ENCODE measurements around the gene NUP93. TPM values are rescaled to one million over a fixed set of nuclear protein-coding genes. Genes with fewer than 3 reads are reported as not detected.

The NUP93 gene
- total and polyA plus RNA-seq, 9 of the 15 experiments (the other 6 are each of a cell fraction or from before 2014, with no cell fraction given): 92.0 to 162 (median 121) TPM

DNA sequence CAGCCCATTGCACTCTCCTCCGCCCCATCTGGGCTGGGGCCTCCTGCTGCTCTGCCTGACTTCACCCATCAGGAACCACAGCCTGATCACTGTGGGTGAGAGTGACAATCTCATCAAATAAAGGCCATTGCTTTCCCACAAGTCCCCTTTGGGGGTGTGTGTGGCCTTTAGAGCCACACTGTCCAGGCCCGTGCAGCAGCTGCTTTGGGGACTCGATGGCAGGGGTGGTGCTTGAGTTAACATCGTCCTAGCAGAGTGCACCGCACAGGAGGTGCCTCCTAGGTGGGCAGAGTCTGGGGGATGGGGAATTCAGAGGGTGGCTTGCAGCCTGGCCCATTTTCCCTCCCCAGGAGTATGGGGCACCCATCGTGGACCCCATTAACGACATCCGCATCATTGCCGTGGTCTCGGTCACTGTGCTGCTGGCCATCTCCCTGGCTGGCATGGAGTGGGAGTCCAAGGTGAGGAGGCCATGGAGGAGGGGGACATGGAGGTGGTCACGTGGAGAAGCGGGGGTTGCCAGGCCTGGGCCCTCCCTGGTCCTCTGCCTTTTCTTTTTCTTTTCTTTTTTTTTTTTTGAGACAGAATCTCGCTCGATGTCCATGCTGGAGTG, 140.5 kb downstream of the NUP93 start (continued):
- no peak for TF ChIP-seq ZNF696 (CRISPR knock-in tag; conservative IDR thresholded peaks at IDR 0.05)
- TF ChIP-seq GABPB1 (CRISPR knock-in tag; IDR thresholded peaks at IDR 0.05): no peak
- TF ChIP-seq KAT7 (CRISPR knock-in tag; IDR thresholded peaks at IDR 0.05; ENCODE audit: borderline replicate concordance): no peak
- no peak for TF ChIP-seq CBFB (CRISPR knock-in tag; IDR thresholded peaks at IDR 0.05)
- TF ChIP-seq, protein P1, sequence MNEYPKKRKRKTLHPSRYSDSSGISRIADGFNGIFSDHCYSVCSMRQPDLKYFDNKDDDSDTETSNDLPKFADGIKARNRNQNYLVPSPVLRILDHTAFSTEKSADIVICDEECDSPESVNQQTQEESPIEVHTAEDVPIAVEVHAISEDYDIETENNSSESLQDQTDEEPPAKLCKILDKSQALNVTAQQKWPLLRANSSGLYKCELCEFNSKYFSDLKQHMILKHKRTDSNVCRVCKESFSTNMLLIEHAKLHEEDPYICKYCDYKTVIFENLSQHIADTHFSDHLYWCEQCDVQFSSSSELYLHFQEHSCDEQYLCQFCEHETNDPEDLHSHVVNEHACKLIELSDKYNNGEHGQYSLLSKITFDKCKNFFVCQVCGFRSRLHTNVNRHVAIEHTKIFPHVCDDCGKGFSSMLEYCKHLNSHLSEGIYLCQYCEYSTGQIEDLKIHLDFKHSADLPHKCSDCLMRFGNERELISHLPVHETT (CRISPR knock-in tag; conservative IDR thresholded peaks at IDR 0.05 in 1 of 2, IDR thresholded peaks at IDR 0.05 in 1 of 2): no peak
- TF ChIP-seq ZNF584 (CRISPR knock-in tag; IDR thresholded peaks at IDR 0.05; ENCODE audit: low read depth): no peak
- TF ChIP-seq TGIF2 (CRISPR knock-in tag; IDR thresholded peaks at IDR 0.05): no peak
- TF ChIP-seq RNF2 (IDR thresholded peaks at IDR 0.05): no peak
- TF ChIP-seq TEAD4 (IDR thresholded peaks at IDR 0.05; ENCODE audit: low read length): no peak
- TF ChIP-seq TEAD4 (CRISPR knock-in tag; IDR thresholded peaks at IDR 0.05; ENCODE audit: borderline replicate concordance): no peak

Data from K562 (cell line).